Activated T-helper 2 cell treated with anti-CD3 and anti-CD28 coated beads, Interferon-gamma antibody, Interleukin-2, Interleukin-4, amounts not matched to agents 10 μg/mL and 5 μg/mL and 100 μg/mL, durations not matched to agents 14 hours and 24 hours and 36 hours (primary cell): ENCODE measurements around the gene CLIP1. TPM values are rescaled to one million over a fixed set of nuclear protein-coding genes. Genes with fewer than 3 reads are reported as not detected.
A peak's percentile ranks its signal among the peaks of the same experiment; 100 is the strongest.
"Not testable (repeated sequence)": the region's sequence is repeated elsewhere in the genome, so short reads cannot be mapped to it uniquely, and the experiment has no call there.

Experiments
- DNase-seq: peaks from one replicate; pipeline ENCODE4 v3.0.0; 2021; ENCODE audit warnings: low spot score
- H3K27ac Mint-ChIP-seq: one replicate; pipeline ENCODE4 v1.8.0; 2021; ENCODE audit warnings: mixed read lengths
- H3K27me3 Mint-ChIP-seq: one replicate; pipeline ENCODE4 v1.8.0; 2021; ENCODE audit warnings: low read depth, mixed read lengths
- H3K36me3 Mint-ChIP-seq: one replicate; pipeline ENCODE4 v1.8.0; 2021; ENCODE audit warnings: low read depth, mixed read lengths
- H3K4me1 Mint-ChIP-seq: one replicate; pipeline ENCODE4 v1.8.0; 2021; ENCODE audit warnings: low read depth, mixed read lengths
- H3K4me3 Mint-ChIP-seq: one replicate; pipeline ENCODE4 v1.8.0; 2021; ENCODE audit warnings: low read depth, mild to moderate bottlenecking, moderate library complexity, mixed read lengths
- H3K9me3 Mint-ChIP-seq: one replicate; pipeline ENCODE4 v1.8.0; 2021; ENCODE audit warnings: mixed read lengths
- intact Hi-C: fragments of 100-400 bp; cut with micrococcal nuclease; formaldehyde crosslinking; loops from one replicate; pipeline ENCODE4 v1.15.1; 2023
- total RNA-seq: library from RNA; stranded (reverse); gene quantifications from 2 replicates; pipeline ENCODE4 v1.2.3, GENCODE V29; 2022

CLIP1 gene
- total RNA-seq, 1 donor from 2014 or later = 59.9 TPM

DNA sequence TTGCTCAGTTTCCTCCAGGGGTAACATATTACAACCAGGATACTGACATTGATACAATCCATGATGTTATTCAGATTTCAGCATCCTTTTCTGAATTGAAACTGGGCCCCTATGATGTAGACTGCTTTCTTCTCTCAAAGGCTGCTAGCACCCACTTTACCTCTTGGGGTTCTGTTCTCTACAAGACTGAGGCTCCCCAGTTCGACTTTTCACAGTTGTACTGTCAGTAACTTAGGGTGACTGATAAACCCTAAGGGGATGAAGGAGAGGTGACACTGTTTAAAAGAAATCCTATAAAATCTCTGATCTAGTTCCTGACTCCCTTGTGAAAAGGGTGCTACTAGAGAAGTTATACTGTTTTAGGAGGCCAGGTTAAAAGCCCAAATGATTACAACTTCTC is 157.0 kb downstream of the CLIP1 start:
- H3K4me3 Mint-ChIP-seq = peak overlapping the region; percentile 96
- DNase-seq = no peak
- intact Hi-C loops = no loop called here
- H3K36me3 Mint-ChIP-seq = peaks cover 24% of the 10 kb centered on the region
- peak overlapping the region; percentile 99 for H3K27ac Mint-ChIP-seq
- no peaks in the 10 kb centered on the region for H3K9me3 Mint-ChIP-seq
- no peaks in the 10 kb centered on the region for H3K27me3 Mint-ChIP-seq
- peaks cover 7% of the 10 kb centered on the region for H3K4me1 Mint-ChIP-seq

GRCh38 chr12:122260735-122261134 is 161.7 kb downstream of the CLIP1 start:
- intact Hi-C loops, H3K27ac Mint-ChIP-seq, DNase-seq, H3K4me3 Mint-ChIP-seq, H3K27me3 Mint-ChIP-seq, H3K4me1 Mint-ChIP-seq, H3K9me3 Mint-ChIP-seq: not testable (repeated sequence)
- H3K36me3 Mint-ChIP-seq = peaks cover 51% of the 10 kb centered on the region

DNA sequence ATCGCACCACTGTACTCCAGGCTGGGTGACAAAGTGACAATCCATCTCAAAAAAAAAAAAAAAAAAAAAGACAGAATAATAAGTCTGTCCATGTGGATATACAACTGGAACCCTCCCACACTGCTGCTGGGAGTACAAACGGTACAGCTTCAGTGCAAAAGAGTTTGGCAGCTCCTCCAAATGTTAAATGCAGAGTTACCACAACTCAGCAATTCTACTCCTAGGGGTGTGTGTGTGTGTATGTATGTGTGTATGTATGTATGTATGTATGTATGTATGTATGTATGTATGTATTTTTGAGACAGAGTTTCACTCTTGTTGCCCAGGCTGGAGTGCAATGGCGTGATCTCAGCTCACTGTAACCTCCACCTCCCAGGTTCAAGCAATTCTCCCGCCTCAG is 163.5 kb downstream of the CLIP1 start:
- H3K27me3 Mint-ChIP-seq, H3K9me3 Mint-ChIP-seq, H3K4me1 Mint-ChIP-seq, intact Hi-C loops, DNase-seq, H3K27ac Mint-ChIP-seq, H3K4me3 Mint-ChIP-seq: not testable (repeated sequence)
- peaks cover 51% of the 10 kb centered on the region for H3K36me3 Mint-ChIP-seq

- H3K27ac Mint-ChIP-seq, H3K4me1 Mint-ChIP-seq, H3K27me3 Mint-ChIP-seq, intact Hi-C loops, DNase-seq, H3K9me3 Mint-ChIP-seq, H3K4me3 Mint-ChIP-seq: not testable (repeated sequence)
- peaks cover 47% of the 10 kb centered on the region for H3K36me3 Mint-ChIP-seq
Measured at GRCh38 chr12:122258462-122258861, 164.0 kb downstream of the CLIP1 start.

DNA sequence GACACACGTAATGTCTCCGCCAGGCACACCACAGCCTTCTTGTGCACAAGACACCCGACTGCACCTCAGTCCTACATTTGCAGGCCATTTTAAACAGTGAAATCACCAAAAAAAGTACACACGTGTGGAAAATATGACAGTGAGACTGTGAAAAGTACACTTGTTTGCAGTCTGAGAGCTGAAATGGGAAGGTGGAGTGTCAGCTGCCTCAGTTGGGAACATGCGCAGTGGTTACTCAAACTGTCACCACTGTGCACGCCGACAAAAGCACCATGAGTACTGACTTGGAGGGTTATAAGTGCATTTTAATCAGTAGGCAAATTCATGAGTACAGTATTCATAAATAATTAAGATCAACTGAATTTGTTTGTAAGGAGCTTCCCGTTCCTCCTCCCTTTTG is 171.9 kb downstream of the CLIP1 start:
- Mint-ChIP-seq H3K27ac (no peak overlapping the region), H3K27me3 (no peaks in the 10 kb centered on the region), H3K36me3 (peaks cover 18% of the 10 kb centered on the region), H3K4me3 (no peak overlapping the region), H3K9me3 (no peaks in the 10 kb centered on the region), H3K4me1 (peaks cover 5% of the 10 kb centered on the region)
- no peak for DNase-seq
- intact Hi-C loops = no loop called here

- H3K36me3 Mint-ChIP-seq = peaks cover 18% of the 10 kb centered on the region
- peaks cover 5% of the 10 kb centered on the region for H3K4me1 Mint-ChIP-seq
- H3K9me3 Mint-ChIP-seq = no peaks in the 10 kb centered on the region
- DNase-seq = no peak
- H3K27ac Mint-ChIP-seq = no peak overlapping the region
- H3K27me3 Mint-ChIP-seq = no peaks in the 10 kb centered on the region
- intact Hi-C loops = no loop called here
- no peak overlapping the region for H3K4me3 Mint-ChIP-seq
Measured at GRCh38 chr12:122250047-122250446, 172.4 kb downstream of the CLIP1 start.

DNA sequence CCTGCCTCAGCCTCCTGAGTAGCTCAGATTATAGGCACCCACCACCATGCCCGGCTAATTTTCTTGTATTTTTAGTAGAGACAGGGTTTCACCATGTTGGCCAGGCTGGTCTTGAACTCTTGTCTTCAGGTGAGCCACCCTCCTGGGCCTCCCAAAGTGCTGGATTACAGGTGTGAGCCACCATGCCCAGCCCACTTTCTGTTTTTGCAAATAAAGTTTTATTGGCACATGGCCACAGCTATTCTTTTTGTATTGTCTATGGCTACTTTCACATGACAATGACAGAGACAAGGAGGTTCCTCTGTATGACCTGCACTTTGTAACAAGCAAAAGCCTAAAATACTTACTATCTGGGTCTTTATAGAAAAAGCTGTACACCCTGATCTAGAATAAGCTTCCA is 176.9 kb downstream of the CLIP1 start:
- no peak overlapping the region for H3K4me3 Mint-ChIP-seq
- H3K9me3 Mint-ChIP-seq = no peaks in the 10 kb centered on the region
- no peaks in the 10 kb centered on the region for H3K27me3 Mint-ChIP-seq
- H3K4me1 Mint-ChIP-seq = peaks cover 18% of the 10 kb centered on the region
- intact Hi-C loops = loop anchor here (2.0 kb wide), 2 partner anchors 19 to 21 kb away; partner anchors contain the start of genes DIABLO and VPS33A
- DNase-seq = no peak
- H3K27ac Mint-ChIP-seq = peak overlapping the region; percentile 82
- peaks cover 29% of the 10 kb centered on the region for H3K36me3 Mint-ChIP-seq

- intact Hi-C loops = loop anchor here (2.0 kb wide), 2 partner anchors 18 to 22 kb away; partner anchors contain the start of genes DIABLO and VPS33A
- H3K9me3 Mint-ChIP-seq = no peaks in the 10 kb centered on the region
- H3K27me3 Mint-ChIP-seq = no peaks in the 10 kb centered on the region
- DNase-seq = peak; percentile 26
- peak overlapping the region; percentile 93 for H3K27ac Mint-ChIP-seq
- peak overlapping the region; percentile 75 for H3K4me3 Mint-ChIP-seq
- peaks cover 18% of the 10 kb centered on the region for H3K4me1 Mint-ChIP-seq
- H3K36me3 Mint-ChIP-seq = peaks cover 29% of the 10 kb centered on the region
Measured at GRCh38 chr12:122244565-122245371, 177.7 kb downstream of the CLIP1 start.

GRCh38 chr12:122243965-122244364 is 178.5 kb downstream of the CLIP1 start:
- Mint-ChIP-seq H3K27me3 (no peaks in the 10 kb centered on the region), H3K4me3 (peak overlapping the region; percentile 75), H3K4me1 (peaks cover 18% of the 10 kb centered on the region), H3K27ac (peak overlapping the region; percentile 93), H3K9me3 (no peaks in the 10 kb centered on the region), H3K36me3 (peaks cover 24% of the 10 kb centered on the region)
- intact Hi-C loops = loop anchor here (2.0 kb wide), 2 partner anchors 17 to 23 kb away; partner anchors contain the start of genes DIABLO and VPS33A
- no peak for DNase-seq

GRCh38 chr12:122238861-122239260 is 183.6 kb downstream of the CLIP1 start:
- intact Hi-C loops = no loop called here
- no peak for DNase-seq
- no peaks in the 10 kb centered on the region for H3K9me3 Mint-ChIP-seq
- H3K4me3 Mint-ChIP-seq = no peak overlapping the region
- H3K27ac Mint-ChIP-seq = no peak overlapping the region
- peaks cover under 1% of the 10 kb centered on the region for H3K4me1 Mint-ChIP-seq
- H3K27me3 Mint-ChIP-seq = no peaks in the 10 kb centered on the region
- H3K36me3 Mint-ChIP-seq = peaks cover 33% of the 10 kb centered on the region

- Mint-ChIP-seq H3K27me3 (no peaks in the 10 kb centered on the region), H3K27ac (no peak overlapping the region)
Measured at GRCh38 chr12:122235741-122236140, 186.7 kb downstream of the CLIP1 start.

GRCh38 chr12:122232691-122233090 is 189.8 kb downstream of the CLIP1 start:
- peaks cover 38% of the 10 kb centered on the region for H3K36me3 Mint-ChIP-seq
- no peaks in the 10 kb centered on the region for H3K9me3 Mint-ChIP-seq
- intact Hi-C loops = no loop called here
- peaks cover 2% of the 10 kb centered on the region for H3K4me1 Mint-ChIP-seq
- no peak overlapping the region for H3K4me3 Mint-ChIP-seq
- H3K27me3 Mint-ChIP-seq = no peaks in the 10 kb centered on the region
- no peak for DNase-seq
- no peak overlapping the region for H3K27ac Mint-ChIP-seq

More at GRCh38 chr12:122235741-122236140, 186.7 kb downstream of the CLIP1 start:
- DNase-seq = no peak
- Mint-ChIP-seq H3K36me3 (peaks cover 43% of the 10 kb centered on the region), H3K4me3 (no peak overlapping the region), H3K4me1 (no peaks in the 10 kb centered on the region), H3K9me3 (no peaks in the 10 kb centered on the region)
- intact Hi-C loops = no loop called here

DNA sequence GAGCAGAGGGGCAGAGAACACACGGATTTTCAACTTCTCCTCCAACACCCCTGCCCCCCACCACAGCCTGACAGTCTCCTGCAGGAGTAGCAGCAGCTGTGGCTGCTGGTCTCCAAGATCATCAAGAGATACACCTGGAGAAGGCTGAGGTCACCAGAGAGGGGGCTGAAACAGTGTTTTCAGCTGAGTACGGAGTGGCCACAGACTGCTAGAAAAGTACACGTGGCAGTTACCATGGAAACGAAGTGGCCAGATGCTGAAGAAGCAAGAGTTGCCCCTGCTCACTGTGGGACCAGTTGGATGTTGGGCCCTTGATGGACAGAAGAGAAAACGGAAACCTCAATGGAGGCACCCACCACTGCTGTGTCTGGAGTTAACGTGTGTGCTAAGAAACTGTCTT is 191.7 kb downstream of the CLIP1 start:
- DNase-seq = no peak
- Mint-ChIP-seq H3K9me3 (no peaks in the 10 kb centered on the region), H3K4me1 (peaks cover 10% of the 10 kb centered on the region), H3K36me3 (peaks cover 35% of the 10 kb centered on the region), H3K27ac (no peak overlapping the region), H3K27me3 (no peaks in the 10 kb centered on the region), H3K4me3 (no peak overlapping the region)
- intact Hi-C loops = no loop called here
